T-helper 2 cell treated with Interferon-gamma antibody and Interleukin-4, amounts not matched to agents 100 ng/mL and 5 ng/mL, for 36 hours (primary cell): ENCODE data around the gene PAX9. TPM values are rescaled to one million over a fixed set of nuclear protein-coding genes. Genes with fewer than 3 reads are reported as not detected.
"Not testable (repeated sequence)": the region's sequence is repeated elsewhere in the genome, so short reads cannot be mapped to it uniquely, and the experiment has no call there.

Source experiments
- intact Hi-C: fragments of 100-400 bp; cut with micrococcal nuclease; formaldehyde crosslinking; loops from one replicate; pipeline ENCODE4 v1.15.1; 2023
- total RNA-seq: library from RNA; stranded (reverse); gene quantifications from 2 replicates; pipeline ENCODE4 v1.2.3, GENCODE V29; 2022

Gene PAX9
- total RNA-seq, 1 donor from 2014 or later = not detected

DNA sequence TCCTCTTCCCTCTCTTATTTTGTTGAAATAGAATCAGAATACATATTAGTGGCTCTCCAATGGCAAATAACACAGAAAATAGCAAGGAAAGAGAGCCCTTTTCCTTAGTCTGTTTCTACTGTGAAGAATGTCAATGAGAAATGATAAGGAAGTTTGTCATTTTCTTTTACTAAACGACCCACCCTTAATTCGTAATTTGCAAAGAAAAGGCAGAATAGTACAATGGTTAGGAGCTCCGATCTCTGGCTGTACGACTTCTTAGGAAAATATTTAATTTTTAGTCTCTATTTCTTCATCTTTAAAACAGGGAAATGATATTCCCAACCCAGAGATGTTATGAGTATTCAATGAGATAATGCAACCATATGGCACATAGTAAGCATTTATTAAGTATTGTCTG lies 6.0 kb downstream of the PAX9 start:
- intact Hi-C loops = no loop called here

DNA sequence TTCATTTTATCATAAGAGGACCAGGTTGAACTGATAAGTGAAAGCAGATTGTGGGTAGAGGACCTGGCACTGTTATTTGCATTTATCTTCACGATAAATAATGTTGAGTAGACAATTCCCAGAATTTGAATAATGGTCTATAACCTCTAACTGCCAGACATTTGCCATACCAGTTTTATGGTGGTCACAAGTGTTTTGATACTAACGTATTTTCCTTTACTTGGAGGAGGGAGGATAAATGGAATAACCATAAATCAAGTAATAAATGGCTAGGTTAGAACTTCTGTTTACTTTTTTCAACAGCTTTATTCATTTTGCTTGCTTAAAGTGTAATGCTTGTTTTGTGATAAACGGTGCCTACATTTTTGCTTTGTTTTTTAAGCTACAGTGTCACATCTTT lies 9.5 kb downstream of the PAX9 start:
- intact Hi-C loops = no loop called here

DNA sequence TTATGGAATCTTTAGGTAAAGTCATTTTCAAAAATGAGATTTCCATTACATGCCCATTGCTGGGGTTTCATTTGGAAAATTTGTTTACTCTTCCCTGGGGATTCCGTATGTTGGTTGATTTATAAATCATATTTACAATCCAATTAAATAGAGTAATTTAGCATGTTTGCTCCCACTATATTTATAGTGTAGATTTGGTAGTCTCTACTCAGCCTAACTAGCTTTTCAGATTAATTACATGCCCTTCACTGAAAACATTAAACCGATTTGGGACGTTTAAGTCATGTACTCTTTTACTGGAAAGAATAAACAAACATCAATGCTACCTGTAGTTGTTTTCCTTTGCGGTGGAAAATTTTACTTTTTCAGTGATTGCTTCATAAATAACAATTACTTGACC lies 10.4 kb downstream of the PAX9 start:
- intact Hi-C loops = no loop called here

DNA sequence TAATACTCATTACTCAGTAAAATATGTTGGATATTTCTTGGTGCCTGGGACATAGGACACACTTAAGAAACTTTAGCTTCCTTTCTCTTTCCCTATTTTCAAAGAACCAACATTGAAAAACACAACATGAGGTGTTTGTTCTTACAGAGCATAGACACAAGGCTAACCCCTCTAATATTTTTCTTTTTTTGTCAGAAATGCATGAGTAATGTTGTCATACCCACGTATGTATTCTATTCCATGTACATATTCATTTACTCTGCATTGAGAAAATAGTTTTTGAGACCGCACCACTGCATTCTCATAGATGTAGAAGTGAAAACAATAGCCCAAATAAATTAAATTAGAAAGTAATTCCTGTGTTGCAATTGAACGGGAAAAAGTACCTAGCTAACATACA lies 13.0 kb downstream of the PAX9 start:
- intact Hi-C loops = no loop called here

DNA sequence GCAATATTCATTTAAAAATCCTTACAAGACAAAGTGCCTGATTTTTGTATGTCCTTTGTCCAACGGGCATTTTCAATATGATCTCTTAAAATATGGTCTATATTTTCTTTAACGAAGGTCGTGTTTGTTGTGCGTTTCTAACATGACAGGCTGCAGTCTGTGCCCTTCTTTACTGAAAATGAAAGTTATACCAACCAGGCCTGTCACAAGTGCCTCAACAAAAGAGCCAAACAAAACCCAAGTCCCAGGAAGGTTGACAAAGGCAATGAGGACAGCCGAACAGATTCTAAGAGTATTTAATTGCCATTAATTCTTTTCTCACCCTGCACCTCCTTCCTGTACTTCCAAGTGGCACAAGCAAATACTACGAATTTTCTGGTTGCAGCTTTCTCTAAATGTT lies 13.9 kb downstream of the PAX9 start:
- intact Hi-C loops = no loop called here

DNA sequence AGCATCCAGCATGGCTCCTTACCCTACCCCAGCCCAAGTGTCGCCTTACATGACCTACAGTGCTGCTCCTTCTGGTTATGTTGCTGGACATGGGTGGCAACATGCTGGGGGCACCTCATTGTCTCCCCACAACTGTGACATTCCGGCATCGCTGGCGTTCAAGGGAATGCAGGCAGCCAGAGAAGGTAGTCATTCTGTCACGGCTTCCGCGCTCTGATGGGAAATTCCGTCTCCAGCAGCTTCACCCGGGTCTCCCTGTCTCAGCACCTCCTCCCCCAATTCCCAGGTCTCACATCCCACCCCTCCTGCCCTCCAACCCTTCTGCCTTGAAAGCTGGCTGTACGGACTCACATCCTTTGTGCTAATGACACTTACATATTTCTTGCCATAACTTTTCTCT lies 14.6 kb downstream of the PAX9 start:
- intact Hi-C loops = no loop called here

DNA sequence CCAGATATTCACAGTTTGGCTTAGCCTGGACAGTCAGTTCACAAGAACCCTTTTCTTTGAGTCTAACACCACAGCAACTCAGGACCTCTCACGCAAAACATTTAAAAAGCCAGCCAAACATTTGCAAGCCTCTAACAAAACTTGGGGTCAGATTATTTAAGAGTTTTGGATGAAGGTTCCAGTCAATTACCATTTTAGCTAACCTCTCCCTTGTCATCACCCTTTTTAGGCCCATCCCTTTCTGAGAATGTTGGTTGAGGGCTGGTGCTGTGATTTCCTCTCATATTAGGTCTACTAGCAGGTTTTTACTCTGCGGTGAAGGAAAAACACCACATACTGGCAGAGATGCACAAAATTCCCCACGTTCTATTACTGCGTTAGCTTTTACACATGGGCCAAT lies 20.7 kb downstream of the PAX9 start:
- intact Hi-C loops = no loop called here

DNA sequence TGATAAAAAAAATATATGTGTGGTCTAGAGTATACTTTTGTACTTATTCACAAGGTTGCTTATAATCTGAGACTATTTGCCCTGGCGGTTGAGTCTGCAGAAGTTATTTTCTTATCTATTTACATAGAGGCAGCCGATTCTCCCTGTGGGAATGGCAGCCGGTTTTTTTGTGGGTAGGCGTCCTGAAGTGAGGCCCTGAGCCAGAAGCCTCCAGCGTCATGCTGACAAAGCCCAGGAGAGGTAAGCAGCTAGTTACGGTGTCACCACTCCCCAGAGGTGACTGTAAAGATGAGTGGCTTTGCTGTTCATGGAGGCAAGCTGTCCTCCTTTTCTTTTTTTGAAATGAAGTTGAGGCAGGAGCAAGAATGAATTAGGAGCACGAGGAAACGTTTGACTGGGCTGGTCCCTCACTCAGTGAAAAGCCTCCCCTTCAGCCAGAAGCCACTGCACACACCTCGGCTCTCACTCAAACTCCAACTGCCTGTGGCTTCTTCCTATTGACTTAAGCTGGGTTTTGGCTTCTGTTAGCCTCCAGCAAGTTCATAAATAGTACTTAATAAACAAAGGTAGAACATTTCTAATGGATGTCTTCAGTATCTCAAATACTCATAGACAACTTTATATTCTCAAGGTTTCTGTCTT lies 21.5 kb downstream of the PAX9 start:
- intact Hi-C loops = no loop called here

DNA sequence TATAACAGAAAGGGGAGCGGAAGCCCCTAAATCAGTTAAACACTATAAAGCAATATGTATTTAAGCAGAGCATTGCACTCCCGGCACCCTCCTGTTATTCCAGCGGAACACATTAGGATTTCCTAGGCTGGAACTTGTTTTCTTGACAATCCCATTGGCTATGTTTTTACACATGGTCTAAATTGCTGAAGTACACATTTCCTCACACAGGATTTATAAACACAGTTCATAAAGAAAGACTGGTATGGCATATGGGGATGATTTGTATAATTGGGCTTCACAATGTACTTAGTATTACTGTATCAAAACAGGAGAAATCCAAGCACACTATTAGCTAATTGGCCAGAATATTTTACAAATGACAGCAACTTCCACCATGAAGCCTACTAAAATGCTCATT lies 23.3 kb downstream of the PAX9 start:
- intact Hi-C loops = no loop called here

DNA sequence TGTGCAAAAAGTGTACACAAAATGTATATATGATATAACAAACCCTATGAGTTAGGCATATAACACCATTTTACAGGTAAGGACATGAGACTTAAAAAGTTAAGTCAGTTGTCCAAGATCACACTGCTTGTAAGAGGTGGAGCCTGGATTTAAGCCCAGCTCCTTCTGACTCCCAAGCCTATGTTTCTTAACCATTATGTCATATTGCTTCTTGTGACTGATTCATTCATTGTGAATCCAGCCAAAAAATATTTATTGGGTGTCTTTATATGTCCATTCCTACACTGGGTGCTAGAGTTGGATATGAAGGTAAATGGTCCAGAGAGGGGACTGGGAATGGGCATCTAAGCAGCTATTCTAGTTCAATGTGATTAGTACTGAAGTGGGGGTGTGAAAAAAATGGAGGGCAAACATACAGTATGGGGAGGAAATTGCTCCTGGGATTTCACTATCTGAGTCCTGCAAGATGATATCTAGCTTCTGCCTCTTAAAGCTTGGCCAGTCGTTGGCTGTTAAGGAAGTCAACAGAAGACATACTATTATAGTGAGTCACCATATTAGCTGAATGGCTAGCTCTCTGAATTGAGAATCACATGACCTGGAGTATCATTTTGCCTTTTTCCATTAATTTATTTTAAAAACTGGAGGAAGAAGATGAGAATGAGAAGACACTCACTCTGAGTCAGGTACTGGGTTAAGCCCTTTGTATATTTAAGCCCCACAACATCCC lies 28.8 kb downstream of the PAX9 start:
- intact Hi-C loops = no loop called here

DNA sequence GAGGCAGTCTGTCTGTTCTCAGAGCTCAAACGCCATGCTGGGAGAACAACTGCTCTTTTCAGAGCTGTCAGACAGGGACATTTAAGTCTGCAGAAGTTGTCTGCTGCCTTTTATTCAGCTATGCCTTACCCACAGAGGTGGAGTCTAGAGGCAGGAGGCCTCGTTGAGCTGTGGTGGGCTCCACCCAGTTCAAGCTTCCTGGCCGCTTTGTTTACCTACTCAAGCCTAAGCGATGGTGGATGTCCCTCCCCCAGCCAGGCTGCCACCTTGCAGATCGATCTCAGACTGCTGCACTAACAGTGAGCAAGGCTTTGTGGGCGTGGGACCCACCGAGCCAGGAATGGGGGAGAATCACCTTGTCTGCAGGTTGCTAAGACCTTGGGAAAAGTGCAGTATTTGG lies 37.8 kb downstream of the PAX9 start:
- intact Hi-C loops = not testable (repeated sequence)

DNA sequence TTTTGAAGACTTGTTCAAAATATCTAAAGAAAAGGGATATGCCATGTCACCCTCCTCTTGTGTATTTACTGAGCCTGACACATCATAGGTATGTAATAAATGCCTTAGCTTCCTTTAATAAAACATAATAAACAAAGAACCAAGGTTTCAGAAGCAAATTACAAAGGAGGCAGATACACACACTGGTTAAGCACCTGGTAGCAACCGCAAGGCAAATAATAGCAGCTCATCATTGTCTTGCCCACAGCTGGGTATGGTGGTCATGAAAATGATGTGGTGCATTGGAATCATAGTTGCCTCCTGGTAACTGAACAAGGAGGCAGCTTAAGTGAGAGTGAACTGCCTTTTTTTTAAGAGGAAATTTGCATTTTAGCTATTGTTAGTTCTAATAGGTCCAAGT lies 39.0 kb downstream of the PAX9 start:
- intact Hi-C loops = no loop called here

DNA sequence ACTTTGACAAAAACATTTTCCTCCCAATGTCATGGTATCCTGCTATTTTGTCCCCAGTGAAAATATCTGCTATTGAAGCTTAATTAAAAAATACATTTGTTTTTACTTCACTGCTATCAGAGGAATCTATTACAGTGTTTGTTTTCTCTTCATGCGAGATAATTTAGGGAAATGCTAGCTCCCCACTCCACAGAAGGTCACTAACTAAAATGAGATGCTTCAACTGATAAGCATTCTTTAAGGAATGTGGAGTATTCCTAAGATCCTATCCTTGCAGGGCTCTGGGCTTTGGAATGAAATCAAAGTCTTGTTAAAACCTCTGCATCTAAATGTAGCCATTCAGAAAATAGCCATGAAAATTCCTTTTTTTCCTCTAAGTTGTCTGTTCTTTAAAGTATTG lies 39.5 kb downstream of the PAX9 start:
- intact Hi-C loops = no loop called here

DNA sequence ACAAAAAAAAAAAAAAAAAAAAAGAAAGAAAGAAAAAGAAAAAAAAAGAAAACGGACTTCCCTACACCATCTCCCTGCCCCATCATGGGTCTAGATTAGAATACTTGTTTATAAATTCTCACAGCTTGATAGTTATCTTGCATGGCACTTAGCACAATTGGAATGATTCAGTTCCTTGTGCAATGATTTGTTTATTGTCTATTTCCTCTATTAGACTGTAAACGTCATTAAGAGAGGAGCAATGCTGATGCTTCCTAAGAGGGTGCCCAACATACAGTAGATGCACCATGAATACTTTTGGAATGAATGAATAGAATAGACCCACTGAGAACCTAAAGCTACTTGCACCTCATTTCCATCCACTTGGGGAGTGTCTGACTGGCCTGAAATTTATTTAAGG lies 40.8 kb downstream of the PAX9 start:
- intact Hi-C loops = no loop called here

DNA sequence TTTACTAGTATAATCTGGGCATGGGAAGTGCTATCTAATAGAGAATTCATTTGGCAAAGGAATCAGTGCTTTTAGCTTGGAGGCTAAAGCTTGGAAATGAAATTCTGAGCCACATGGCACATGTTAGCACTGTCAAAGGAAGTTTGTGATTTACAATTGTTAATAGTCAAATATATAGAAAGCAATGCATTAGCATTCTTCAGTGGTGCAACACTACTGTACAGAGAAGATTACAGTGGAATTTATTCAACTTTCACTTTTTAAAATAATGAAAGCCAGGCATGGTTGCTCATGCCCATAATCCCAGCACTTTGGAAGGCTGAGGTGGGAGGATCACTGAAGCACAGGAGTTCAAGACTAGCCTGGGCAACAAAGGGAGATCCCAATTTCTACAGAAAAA lies 45.9 kb downstream of the PAX9 start:
- intact Hi-C loops = no loop called here

DNA sequence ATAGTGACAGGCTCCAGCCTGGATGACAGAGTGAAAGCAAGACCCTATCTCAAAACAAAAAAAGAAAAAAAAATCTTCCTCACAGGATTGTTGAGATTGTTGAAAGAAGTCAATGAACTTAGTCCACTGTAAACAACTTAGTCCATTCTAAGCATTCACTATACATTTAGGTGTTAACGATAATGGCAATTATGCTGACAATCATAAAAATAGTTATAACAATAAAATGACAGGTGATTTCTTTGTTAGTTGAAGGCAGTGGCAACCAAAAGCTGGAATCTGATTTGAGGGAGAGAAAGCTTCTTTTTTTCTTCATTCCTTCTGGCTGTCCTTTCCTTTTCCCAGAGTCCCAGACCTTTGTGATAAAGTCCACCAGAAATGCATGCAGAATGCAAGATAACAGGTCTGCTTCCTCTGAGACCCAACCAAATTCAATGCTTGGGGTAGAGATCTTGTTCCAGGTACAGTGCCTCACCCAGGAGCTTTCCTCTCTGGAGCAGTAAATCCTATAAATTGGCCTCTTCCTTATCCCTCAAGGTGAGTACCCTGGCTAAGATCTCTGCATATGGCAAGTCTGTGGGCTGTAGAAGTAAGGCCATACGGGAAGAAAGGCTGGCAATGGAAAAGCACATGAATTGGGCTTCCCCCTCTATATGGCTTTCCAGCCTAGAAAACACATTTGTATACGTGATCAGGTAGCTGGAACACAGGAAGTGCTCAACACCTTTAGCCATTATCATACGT lies 52.5 kb downstream of the PAX9 start:
- intact Hi-C loops = no loop called here

DNA sequence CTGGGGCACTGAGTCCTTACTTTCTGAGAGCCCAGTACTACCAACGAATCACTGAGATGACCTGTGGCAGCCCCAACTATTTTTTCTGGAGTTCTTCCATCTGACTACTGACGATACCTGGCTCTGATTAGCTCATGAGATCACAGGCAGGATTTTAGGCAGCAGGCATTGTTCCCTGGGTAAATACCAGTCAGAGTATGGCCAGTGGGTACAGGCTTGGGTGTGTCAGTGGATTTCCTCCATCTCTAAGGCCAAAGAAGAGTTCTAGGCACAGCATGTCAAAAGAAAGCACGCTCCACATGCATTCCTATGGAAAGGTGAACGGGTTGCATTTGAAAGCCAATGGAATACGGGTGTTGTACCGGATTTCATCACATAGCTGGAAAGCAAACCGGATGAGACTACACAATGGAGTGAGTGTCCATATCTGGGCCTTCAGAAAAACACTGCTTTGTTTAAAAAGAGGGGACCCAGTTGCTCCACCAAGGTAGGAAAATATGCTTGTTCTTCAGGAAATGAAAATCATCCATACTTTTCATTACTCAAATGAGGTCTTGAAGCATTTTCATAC lies 55.0 kb downstream of the PAX9 start:
- intact Hi-C loops = no loop called here

DNA sequence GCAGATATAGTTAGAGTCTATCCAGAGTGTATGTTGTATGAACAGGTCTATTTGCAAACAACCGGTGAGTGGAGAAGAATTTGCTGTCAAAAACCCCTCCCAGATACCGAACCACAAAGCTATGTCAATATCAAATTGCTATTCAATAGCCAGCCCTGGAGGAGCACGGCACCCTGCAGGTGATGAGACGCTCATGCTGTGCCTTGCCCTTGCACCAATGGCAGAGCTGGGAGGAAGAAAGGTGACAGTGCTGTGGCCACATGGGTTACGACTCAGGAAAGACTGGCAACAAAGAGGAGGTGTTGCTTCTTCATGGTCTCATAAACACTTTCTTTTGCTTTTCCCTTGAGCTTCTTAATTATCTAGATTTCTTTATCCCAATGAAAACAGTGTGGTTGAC lies 55.7 kb downstream of the PAX9 start:
- intact Hi-C loops = no loop called here

DNA sequence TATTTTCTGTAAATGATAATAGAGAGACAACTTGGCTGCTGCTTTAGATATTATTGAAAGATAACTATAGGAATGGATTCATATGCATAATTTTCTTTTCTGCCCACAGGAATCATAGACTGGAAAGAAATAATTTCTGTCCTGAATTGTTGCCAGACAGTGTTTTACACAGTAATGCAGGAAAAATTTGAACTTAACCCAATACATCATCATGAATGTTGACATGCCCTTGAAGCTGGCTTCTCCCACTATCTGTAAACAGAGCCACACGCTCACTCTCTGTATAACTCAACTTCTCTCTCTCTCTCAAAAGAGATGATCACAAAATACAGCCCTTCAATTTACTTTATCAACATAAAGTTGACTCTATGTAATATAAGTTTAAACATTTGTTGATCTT lies 56.6 kb downstream of the PAX9 start:
- intact Hi-C loops = no loop called here

DNA sequence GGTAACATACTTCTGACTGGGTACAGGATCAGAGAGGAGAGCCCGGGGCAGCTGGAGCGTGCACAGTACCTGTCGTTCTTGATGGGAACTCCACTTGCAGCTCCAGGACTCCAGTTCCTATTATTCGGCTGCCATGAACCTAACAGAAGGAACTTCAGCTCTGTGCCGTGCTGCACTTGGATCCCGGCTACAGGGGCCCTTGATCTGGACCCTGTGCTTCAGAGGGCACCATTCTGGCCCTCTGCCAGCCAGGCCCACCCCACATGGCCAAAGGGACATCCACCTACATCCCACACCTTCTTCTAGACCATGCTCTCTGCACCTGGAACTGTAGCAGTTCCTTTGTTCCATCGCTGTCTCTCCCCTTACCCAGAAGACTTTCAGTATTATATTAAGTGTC lies 58.2 kb downstream of the PAX9 start:
- intact Hi-C loops = no loop called here

DNA sequence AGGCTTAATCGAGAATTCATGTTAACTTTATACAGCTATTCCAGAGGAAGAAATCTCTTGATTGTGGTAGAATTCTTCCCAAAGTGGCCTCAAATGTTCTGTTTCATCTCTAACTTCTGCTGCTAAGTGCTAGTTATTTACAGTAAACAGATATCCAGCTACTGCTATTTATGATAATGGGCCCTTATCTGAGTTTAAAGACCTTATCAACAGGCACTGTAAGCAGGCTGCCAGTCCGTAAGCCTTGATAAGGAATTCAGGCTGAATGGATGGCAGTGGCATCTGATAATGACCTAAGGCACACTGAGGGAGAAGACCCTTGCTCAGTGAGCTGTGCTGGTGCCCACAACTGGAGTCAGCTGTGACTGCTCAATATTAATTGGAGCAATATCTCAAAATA lies 59.0 kb downstream of the PAX9 start:
- intact Hi-C loops = no loop called here

DNA sequence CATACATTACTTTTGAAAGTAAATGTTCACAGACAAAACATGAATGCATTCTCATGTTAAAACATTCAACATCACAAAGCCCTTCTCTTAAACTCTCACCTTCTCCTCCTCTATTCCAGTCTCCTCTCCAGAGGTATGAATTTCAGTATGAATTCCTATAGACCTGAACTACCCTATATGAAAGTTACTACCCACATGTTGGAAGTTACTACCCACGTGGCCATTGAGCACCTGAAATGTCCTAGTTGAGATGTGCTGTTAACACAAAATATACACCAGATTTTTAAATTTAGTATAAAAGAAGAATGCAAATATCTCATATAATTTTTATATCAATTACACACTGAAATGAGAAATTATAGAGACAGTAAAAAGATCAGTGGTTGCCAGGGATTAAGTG lies 60.2 kb downstream of the PAX9 start:
- intact Hi-C loops = no loop called here
